NCI-H2227 treated with DMSO at 0.1 percent for 48 hours (cell line): ENCODE data around the gene RPS18.
A peak's percentile ranks its signal among the peaks of the same experiment; 100 is the strongest.
"Not testable (repeated sequence)": the region's sequence is repeated elsewhere in the genome, so short reads cannot be mapped to it uniquely, and the experiment has no call there.

Experiments used
- DNase-seq: peaks from one replicate; lab custom pipeline; 2025; lab: John Stamatoyannopoulos, UW

The RPS18 gene

GRCh38 chr6:33272275-33273128 is 627 bp downstream of the RPS18 start:
- no peak for DNase-seq

GRCh38 chr6:33273129-33273923 is 1.5 kb downstream of the RPS18 start:
- DNase-seq = no peak

- no peak for DNase-seq
Observed at GRCh38 chr6:33273924-33274902, 2.3 kb downstream of the RPS18 start.

- not testable (repeated sequence) for DNase-seq
Observed at GRCh38 chr6:33275795-33276580, 4.1 kb downstream of the RPS18 start.

GRCh38 chr6:33276581-33276863 is 4.6 kb downstream of the RPS18 start:
- no peak for DNase-seq

GRCh38 chr6:33276864-33277662 is 5.2 kb downstream of the RPS18 start, which contains the start of gene B3GALT4:
Gene B3GALT4 (plus strand): TSS chr6:33277123. CDS start chr6:33277420, 297 bp downstream.
- peak; percentile 92 for DNase-seq

- no peak for DNase-seq
Observed at GRCh38 chr6:33277663-33278391, 6.0 kb downstream of the RPS18 start.

- DNase-seq = no peak
Observed at GRCh38 chr6:33278392-33278741, 6.5 kb downstream of the RPS18 start.

GRCh38 chr6:33278810-33279209 is 6.9 kb downstream of the RPS18 start:
- DNase-seq = no peak

GRCh38 chr6:33279257-33279695 is 7.4 kb downstream of the RPS18 start:
- DNase-seq = no peak

GRCh38 chr6:33279971-33280511 is 8.2 kb downstream of the RPS18 start:
- DNase-seq = no peak

GRCh38 chr6:33280539-33280938 is 8.7 kb downstream of the RPS18 start:
- no peak for DNase-seq

GRCh38 chr6:33285214-33285613 is 13.3 kb downstream of the RPS18 start:
- DNase-seq = not testable (repeated sequence)

GRCh38 chr6:33286946-33287914 is 15.4 kb downstream of the RPS18 start:
- no peak for DNase-seq

GRCh38 chr6:33288141-33288920 is 16.5 kb downstream of the RPS18 start:
- DNase-seq = no peak

GRCh38 chr6:33288921-33289783 is 17.3 kb downstream of the RPS18 start, which contains the start of the genes PFDN6 and WDR46:
Gene PFDN6 (plus strand): TSS chr6:33289601. CDS start chr6:33289857, 256 bp downstream.
Gene WDR46 (minus strand): TSS chr6:33289239. CDS start chr6:33289170, 69 bp downstream.
- peak; percentile 98 for DNase-seq
